ENCODE results near the gene GALNT18.

GRCh38 chr11:11383995-11384394 is 237.8 kb downstream of the GALNT18 start:
- TF ChIP-seq MAX (IDR thresholded peaks at IDR 0.05) = no peak
- no peak for TF ChIP-seq YY1 (IDR thresholded peaks at IDR 0.05; ENCODE audit: low read depth)
- no peak for TF ChIP-seq EP300 (IDR thresholded peaks at IDR 0.05; ENCODE audit: borderline replicate concordance)
- no peak for TF ChIP-seq TCF12 (IDR thresholded peaks at IDR 0.05; ENCODE audit: low read depth)

Data from Ishikawa (cell line).